Activated T-cell treated with anti-CD3 and anti-CD28 coated beads for 24 hours (primary cell): Measurements from ENCODE around the gene CAMK2A.

Source experiments
- DNase-seq: peaks from one replicate; pipeline ENCODE4 v3.0.0-alpha.2; 2020; ENCODE audit warnings: low read depth

Gene CAMK2A

DNA sequence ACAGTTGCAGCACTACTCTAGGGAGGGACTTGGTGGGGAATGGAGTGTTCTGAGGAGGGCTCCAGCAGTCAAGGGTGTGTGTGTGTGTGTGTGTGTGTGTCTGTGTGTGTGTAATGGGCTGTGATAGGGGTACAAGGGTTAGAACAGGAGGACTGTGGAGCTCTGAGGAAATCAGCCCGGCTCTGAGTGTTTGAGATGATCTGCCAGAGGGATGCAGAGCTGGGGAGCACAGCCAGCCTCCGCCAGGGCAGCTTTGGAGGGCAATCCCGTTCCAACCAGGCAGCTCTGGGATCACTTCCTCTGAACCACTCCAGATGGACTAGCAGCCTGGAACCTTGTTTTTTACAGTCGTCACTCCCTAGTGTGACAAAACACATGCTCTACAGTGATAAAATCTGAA is 102.7 kb downstream of the CAMK2A start:
- DNase-seq = no peak

- no peak for DNase-seq
These were observed 103.4 kb downstream of the CAMK2A start for GRCh38 chr5:150186137-150186536.

- no peak for DNase-seq
These were observed 104.3 kb downstream of the CAMK2A start for GRCh38 chr5:150184990-150185912.

DNA sequence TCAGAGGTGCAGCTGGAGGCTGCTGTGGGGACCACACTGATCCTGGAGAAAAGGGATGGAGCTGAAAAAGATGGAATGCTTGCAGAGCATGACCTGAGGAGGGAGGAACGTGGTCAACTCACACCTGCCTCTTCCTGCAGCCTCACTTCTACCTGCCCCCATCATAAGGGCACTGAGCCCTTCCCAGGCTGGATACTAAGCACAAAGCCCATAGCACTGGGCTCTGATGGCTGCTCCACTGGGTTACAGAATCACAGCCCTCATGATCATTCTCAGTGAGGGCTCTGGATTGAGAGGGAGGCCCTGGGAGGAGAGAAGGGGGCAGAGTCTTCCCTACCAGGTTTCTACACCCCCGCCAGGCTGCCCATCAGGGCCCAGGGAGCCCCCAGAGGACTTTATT is 105.6 kb downstream of the CAMK2A start:
- DNase-seq = no peak

DNA sequence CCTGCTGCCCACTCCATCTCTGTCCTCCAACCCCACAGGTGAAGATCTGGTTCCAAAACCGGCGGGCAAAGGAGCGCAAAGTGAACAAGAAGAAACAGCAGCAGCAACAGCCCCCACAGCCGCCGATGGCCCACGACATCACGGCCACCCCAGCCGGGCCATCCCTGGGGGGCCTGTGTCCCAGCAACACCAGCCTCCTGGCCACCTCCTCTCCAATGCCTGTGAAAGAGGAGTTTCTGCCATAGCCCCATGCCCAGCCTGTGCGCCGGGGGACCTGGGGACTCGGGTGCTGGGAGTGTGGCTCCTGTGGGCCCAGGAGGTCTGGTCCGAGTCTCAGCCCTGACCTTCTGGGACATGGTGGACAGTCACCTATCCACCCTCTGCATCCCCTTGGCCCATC is 106.1 kb downstream of the CAMK2A start:
- DNase-seq = no peak

GRCh38 chr5:150182774-150183173 is 106.8 kb downstream of the CAMK2A start:
- no peak for DNase-seq

DNA sequence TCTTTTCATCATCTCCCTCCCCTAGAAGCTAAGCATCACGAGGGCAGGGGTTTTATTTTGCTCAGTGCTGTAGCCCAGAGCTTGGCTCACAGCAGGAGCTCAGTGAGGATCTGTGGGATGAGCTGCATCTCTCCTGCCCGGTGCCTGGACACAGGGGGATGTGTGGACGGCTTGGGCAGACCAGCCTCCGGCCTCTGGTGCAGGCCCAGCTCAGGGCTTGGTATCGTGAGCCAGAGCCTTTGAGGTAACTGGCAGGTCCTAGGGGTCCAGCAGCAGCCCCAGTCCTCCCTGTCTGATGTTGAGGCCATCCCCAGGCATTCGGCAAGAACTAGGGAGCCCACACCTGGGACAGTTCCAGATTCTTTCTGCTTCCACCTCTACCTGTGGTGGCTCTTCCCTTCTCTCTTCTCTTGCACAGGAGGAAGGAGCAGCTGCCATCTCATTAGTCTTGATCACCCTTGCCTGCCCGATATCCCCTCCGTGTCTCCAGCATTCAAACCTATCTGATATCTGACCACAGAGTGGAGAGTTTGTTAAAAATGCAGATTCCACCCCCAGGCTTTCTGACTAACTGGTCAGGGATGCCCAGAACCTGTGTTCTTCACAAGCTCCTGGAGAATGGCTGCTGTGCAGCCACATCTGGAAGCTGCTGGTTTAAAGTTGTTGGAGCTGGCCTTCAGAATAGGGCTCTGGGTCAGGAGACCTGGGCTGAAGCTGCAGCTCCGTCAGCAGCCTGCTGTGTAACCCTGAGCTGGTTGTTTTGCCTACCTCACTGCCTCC is 107.6 kb downstream of the CAMK2A start:
- DNase-seq = no peak

DNA sequence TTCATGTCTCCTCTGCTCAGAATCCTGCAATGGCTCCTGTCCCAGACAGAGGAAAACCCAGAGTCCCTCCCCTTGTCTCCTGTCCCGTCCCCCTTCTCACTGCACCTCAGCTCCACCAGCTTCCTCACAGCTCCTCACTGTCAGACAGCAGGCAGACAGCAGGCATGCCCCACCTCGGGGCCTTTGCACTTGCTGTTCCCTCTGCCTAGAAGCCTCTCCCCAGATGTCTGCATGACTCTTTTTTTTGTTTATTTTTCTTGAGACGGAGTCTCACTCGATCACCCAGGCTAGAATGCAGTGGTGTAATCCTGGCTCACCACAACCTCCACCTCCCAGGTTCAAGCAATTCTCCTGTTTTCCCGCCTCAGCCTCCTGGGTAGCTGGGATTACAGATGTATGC is 108.5 kb downstream of the CAMK2A start:
- no peak for DNase-seq

GRCh38 chr5:150180241-150181026 is 109.1 kb downstream of the CAMK2A start:
- no peak for DNase-seq

- DNase-seq = no peak
These were observed 110.5 kb downstream of the CAMK2A start for GRCh38 chr5:150179019-150179620.

DNA sequence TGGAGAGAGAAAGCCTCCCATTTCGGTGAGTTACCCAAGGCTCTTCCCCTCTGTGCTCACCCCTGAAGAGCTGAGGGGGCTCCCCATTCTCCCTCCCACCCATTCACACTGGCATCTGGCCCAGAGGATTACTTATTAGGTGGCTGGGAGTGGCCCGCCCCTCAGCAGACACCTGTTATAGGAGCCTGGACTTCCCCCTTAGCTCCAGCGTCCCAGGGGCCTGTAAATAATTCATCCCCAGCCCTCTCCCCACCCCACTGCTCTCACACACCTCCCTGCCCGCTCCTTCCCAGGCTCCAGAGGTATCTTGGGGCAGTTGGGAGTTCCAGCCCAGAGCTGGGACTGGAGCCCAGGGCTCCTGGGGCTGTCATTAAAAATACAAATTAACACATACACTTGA is 111.3 kb downstream of the CAMK2A start:
- DNase-seq = no peak

- DNase-seq = no peak
These were observed 111.9 kb downstream of the CAMK2A start for GRCh38 chr5:150177721-150178120.

- no peak for DNase-seq
These were observed 112.7 kb downstream of the CAMK2A start for GRCh38 chr5:150176745-150177477.

- no peak for DNase-seq
These were observed 114.0 kb downstream of the CAMK2A start for GRCh38 chr5:150175536-150175935.

DNA sequence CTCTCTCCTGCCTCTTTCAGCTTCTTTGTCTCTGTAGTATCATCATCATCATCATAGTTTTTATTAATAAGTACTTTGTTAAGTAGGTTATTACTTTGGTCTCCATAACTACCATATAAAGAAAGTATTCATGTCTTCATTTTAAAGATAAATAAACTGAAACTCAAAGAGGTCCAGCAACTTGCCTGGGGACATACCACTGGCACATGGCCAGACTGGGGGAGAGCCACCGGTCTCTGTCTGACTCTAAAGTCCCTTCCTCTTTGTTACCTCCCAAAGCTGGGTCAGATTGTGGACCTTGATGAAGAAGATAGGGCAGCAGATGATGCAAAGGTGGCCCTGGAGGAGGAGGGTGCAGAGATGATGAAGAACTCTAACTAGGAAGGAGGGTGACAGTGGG is 114.5 kb downstream of the CAMK2A start:
- no peak for DNase-seq

DNA sequence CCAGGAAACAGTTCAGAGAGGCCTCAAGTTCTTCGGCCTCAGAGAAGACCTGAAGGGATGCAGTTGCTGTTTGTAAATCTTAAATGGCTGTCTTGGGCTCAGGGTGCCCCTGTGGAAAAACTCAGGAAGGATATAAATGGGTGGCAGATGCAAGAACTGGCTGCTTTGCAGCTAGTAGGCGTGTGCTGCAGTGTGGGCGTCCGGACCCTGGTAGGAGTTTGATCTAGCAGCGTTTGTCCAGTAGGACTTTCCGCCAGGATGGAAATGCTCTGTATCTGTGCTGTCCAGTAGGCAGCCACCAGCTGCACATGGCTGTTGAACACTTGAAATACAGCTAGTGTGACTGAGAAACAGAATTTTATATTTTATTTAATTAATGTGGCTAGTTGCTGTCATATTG is 115.3 kb downstream of the CAMK2A start:
- no peak for DNase-seq

- no peak for DNase-seq
These were observed 116.4 kb downstream of the CAMK2A start for GRCh38 chr5:150173161-150173560.

- DNase-seq = no peak
These were observed 117.0 kb downstream of the CAMK2A start for GRCh38 chr5:150172556-150172955.

GRCh38 chr5:150172145-150172544 is 117.4 kb downstream of the CAMK2A start:
- no peak for DNase-seq
